Right renal pelvis (tissue), 4 donors: ENCODE measurements around the gene CSMD2. TPM values are rescaled to one million over a fixed set of nuclear protein-coding genes. Genes with fewer than 3 reads are reported as not detected.

ENCODE experiments used
- DNase-seq, 4 donors: peaks; one replicate each; pipeline ENCODE4 v3.0.0-alpha.2; 2013; ENCODE audit warnings: low read depth in 4 of 4, low spot score in 3 of 4, missing footprints in 1 of 4
- polyA plus RNA-seq, 4 donors: library from polyadenylated mRNA; unstranded; fragments of 120-200 nt; gene quantifications; one replicate each; pipeline ENCODE4 v1.2.1, GENCODE V29; 2013; ENCODE audit not compliant: insufficient read length in 4 of 4

Gene CSMD2
- polyA plus RNA-seq, 4 donors, result 0.83 to 1.3 (median 1.2) TPM

DNA sequence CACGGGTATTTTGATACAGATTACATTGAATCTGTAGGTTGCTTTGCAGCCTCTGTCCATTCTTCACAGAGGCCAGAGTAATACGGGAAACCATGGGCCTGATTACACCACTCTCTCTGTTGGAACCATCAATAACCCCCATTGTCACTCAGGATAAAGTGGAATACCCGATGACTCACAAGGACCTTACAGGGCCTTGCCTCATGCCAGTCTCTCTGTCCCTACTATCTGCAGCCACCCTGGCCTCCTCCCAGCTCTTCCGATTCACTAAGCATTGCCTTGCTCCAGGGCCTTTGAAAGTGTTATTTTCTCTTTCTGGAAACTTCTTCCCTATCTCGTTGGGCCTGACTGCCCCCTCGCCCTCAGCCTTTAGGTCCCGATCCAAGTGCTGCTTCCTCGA, 239.4 kb downstream of the CSMD2 start:
- DNase-seq, result no peak

DNA sequence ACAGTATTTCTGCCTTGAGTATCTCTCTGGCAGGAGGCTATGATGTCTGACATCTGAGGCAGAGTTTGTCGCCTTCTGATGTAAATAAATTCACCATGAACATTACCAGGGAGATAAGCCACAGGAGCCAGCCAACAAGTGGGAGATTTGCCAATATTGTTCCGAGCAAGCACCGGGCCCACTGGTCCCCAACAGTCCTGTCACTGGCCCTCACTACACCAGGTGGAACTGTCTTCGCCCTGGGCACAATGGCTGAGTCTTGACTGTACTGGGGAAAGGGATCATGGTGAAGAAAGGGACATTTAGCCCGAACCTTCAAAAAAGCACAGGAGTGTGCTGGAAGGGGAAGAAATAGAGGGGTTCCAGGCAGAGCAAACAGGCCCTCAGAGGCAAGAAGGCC, 243.7 kb downstream of the CSMD2 start:
- no peak for DNase-seq

DNA sequence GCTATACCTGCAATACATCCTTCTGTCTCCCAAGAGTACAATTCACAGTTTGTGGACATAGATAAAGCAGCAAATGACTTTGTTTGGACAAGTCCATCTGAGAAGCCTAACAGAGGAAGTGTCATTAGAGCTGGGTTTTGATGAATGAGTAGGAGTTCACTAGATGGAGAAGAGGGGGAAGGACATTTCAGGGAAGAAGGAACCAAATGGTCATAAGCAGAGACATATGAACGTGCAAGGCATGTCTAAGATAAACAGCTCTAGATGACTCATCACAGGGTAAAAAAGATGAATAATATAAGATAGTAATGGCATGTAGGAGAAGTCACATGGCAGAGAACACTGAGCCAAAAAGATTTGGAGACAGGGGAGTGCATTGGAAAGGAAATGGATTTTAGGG, 246.7 kb downstream of the CSMD2 start:
- DNase-seq, result no peak

GRCh38 chr1:33916786-33917185, 248.2 kb downstream of the CSMD2 start:
- no peak for DNase-seq

- no peak for DNase-seq
Observed at GRCh38 chr1:33914531-33914930, 250.5 kb downstream of the CSMD2 start.

DNA sequence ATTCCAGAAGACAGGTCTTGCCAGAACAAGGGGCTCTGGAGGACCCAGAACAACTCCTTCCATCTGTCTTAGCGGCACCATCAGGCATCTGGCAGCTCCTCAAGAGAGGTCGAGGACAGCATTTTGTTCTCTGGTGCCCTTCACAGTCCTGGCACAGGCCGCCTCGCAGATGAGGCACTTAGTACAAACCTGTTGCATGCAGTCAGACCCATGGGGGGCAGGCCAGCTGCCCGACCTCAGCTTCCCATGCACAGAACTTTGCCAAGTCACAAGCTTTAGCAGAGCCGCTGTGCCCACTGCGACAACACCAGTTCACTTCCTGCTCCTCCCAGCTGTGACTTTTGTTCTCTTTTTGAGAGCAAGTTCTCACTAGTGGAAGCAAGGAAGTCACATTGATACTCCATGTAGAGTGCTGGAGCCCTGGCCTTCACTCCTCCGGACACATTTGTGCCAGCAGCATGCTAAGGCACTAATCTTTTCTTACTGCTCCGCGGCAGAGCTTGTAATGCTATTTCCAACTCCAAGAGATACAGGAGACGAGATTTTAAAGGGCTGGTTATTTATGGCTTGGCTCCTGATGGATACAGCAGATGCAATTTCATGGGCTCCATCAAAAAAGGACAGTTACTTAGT, 256.6 kb downstream of the CSMD2 start:
- DNase-seq, result no peak

DNA sequence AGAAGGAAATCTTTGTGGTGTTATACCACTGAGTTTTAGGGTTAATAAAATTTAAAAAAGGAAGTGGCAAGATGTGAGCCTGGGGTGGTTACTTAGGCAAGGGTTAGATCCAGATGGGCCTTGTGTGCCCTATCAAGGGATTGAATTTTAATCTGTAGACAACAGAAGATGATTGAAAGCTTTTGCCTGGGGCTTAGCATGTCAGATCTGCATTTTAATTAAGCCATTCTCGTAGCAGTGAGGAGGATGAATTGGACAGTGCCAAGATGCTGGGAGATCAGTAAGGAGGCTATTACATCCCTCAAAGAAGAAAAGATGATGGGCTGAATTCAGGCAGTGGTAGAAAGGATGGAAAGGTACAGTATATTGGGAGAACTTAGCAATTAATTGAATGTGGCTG, 258.9 kb downstream of the CSMD2 start:
- DNase-seq, result no peak

DNA sequence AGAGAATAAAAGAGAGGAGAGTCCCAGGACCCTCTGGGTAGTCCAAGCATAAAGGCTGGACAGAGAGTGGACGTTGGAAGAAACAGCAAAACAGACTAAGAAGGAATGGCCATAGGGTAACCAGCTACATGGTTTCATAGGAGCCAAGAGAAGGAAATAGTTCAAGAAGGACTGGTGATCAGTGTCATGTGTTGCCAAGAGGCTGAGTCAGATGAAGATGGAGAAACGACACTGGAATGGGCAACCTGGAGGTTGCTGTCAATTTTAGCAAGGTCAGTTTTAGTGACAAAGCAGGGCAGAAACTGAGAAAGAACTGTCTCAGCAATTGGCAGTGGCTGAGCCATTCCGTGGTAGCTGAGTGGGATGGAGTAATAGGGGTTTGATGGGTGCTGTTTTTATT, 259.8 kb downstream of the CSMD2 start:
- no peak for DNase-seq

DNA sequence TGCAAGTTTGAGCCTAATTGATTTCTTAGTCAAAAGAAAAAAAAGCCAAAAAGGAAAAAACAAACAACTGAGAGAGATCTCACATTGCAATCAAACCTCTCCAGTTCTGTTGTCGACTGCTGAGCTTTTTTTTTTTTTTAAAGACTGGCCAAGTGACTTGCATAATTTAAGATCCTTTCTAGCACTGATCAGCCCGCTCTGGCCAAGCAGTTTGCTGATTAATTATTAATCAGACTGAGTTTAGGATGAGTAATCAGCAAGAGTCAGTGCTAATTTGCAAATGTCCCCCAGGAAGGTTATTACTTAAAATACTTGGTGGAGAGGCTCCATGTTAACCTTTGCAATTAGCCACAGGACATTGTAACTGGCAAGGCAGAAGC, 261.8 kb downstream of the CSMD2 start:
- peak in 3 of 4 donors; percentile 18 to 41 (median 22) for DNase-seq

GRCh38 chr1:33902486-33903209, 262.4 kb downstream of the CSMD2 start:
- DNase-seq, result no peak

GRCh38 chr1:33899746-33900145, 265.3 kb downstream of the CSMD2 start:
- DNase-seq, result no peak

DNA sequence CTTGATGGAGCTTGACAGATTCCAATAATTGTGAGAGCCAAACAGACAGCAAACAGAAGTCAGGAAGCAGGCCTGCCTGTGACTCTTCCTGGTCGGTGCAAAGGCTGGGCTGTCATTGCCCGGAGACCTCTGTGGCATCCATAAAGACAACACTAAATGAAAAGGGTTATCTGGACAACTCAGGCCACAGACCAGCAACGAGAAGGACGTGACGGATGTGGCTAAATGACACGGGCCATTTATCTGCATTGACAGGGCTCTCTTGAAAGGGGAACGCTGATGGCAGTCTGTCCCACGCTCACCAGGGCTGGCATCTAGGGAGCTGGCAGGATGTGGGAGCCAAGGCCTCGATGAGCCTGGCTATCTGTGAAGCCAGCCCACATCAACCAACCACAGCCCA, 266.1 kb downstream of the CSMD2 start:
- no peak for DNase-seq

DNA sequence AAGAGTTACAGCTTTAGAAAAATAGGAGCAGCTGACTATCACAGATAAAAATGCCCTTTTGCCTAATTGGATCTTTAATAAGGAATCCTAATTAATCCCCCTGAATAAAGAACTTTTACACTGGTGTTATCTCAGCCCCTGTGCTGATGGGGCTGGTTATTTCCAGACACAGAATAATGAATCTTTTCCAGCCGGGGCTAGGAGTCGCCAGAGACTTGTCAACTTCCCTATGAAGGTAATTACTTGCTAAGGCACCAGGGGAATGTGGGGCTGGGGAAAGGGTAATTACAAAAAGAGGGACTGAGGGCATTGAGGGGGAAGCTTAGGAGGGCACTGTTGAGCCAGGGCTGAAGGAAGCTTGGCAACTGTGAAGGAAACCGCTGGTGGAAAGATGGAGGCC, 266.6 kb downstream of the CSMD2 start:
- DNase-seq, result no peak

DNA sequence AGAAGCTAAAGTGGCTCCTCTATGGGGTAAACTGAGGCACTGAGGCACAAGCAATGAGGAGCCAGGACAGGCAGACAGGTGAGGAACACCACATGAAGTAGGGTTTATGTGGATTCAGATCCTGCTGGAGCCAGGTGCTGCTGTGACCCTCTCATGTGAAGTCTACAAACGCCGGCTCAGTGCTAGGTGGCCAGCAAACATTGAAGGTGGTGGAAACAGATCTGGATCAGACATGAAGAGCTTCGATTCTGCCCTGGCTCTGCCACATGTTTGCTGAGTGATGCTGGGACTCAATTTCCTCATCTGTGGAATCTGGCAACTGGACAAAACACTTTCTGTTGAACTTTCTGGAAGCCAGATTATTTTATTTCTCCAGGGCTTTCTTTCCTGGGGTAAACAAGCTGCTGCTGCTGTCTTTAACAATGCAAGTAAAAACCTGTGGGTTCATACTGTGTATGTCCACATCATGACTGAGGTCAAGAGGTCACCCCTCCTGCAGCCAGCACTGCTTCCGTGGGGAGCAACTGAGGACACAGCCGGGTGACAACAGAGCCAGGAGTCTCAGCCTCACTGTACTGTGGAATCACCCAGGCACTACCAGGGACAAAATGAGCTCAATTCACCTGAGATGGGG, 267.8 kb downstream of the CSMD2 start:
- no peak for DNase-seq

DNA sequence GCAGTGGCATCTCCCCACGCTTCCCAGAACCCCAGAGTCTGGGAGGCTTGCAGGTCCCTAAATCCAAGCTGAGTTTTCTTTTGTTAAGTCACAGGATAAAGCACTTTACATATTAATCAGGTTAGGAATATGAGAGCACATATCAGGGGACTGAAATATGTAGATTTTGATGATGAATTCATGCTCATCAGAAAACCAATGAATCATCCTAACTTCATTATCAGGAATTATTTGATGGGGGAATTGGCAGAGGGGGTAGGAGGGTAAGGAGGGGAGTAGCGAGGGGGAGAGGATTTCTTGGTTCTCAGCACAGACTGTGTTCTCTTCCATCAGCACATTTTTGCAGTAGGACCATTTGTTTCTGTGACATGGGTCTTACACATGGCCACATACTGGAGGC, 269.1 kb downstream of the CSMD2 start:
- no peak for DNase-seq

DNA sequence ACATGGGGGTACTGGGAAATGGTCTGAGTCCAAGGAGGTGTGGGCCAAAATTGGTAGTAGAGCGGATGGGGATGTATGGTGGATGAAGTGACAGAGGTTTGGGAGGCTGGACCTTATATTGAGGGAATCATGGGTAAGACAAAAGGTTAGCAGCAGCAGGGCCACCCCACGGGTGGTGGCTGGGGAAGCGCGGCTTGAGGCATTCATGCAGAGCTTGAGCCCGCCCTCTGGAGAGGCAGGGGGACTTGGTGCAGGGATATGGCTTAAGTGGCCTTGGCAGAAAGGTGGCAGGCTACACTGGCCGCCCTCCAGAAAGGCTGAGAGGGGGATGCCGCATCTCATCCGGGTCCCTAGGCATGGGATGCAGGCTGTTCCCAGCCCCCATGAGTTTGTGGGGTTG, 269.6 kb downstream of the CSMD2 start:
- no peak for DNase-seq

GRCh38 chr1:33893147-33893830, 271.7 kb downstream of the CSMD2 start:
- DNase-seq, result no peak

DNA sequence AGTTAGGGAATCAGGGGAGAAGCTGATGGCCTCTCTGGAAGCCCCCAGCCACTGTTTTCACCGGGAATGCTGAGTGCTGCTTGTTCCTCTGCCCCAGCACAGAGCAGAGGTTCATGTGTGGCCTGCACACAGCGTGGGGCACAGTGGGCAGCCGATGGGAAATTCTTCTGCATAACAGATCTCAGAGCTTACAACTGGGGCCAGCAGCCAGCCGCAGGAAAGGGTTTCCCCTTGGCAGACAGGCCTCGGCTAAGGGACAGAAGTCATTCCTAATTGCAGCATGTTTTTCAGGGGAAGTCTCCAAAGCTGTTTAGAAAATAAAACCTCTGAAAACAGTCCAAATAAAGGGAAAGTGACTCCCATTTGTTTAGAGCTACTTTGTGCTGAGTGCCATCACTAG, 278.5 kb downstream of the CSMD2 start:
- DNase-seq, result no peak

- no peak for DNase-seq
Observed at GRCh38 chr1:33880305-33880704, 284.7 kb downstream of the CSMD2 start.

- no peak for DNase-seq
Observed at GRCh38 chr1:33878392-33878791, 286.6 kb downstream of the CSMD2 start.

DNA sequence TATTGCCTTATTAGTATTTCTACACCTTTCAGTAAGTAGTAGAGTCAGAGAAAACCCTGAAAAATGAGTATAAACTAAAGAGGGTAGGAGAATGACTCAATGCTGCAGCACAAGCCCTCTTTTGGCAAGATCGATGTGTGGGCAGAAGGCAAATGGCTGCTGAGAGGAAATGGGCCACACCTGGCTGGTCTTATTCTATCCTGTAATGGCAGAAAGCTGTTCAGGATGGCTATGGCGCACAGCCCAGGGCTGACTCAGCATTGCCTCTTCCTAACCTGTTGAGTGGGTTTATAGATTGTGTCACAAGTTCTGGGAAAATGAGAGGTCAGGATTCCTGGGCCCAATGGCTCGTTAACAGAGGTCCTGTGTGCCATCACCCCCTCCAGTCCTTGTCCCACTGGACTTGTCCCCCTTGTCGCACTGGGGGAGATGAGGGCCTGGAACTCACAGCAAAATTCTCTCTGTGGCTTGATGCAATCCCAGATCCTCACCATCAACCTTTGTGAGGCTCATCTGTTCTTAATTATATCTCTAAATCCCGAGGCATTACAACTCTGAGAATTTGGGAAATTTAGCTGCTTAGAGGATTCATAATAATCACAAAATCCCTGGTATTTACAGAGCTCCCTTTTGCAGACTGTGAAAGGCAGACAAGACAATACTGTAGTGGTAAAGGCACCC, 287.9 kb downstream of the CSMD2 start:
- no peak for DNase-seq
